BE2C (cell line): ENCODE measurements around the gene CFAP70.

Experiments
- DNase-seq: peaks from one replicate; pipeline ENCODE4 v3.0.0-alpha.2; 2020
- H3K27me3 ChIP-seq: fragments of 250-450 bp; sonication (Bioruptor Pico); 2 replicates; pipeline ENCODE4 v1.5.1; 2020; ENCODE audit warnings: mild to moderate bottlenecking
- H3K36me3 ChIP-seq: fragments of 250-450 bp; sonication (Bioruptor Pico); 2 replicates; pipeline ENCODE4 v1.5.1; 2020; ENCODE audit warnings: mild to moderate bottlenecking
- H3K4me1 ChIP-seq: fragments of 250-450 bp; sonication (Bioruptor Pico); 2 replicates; pipeline ENCODE4 v1.5.1; 2020
- H3K4me3 ChIP-seq: 2 replicates; pipeline ENCODE4 v1.5.1; 2011; ENCODE audit warnings: low read depth, low read length
- H3K9me3 ChIP-seq: fragments of 250-450 bp; sonication (Bioruptor Pico); 2 replicates; pipeline ENCODE4 v1.5.1; 2020
- CTCF ChIP-seq: IDR thresholded peaks from 2 replicates; pipeline ENCODE4 v1.5.1; 2012; ENCODE audit warnings: mild to moderate bottlenecking, low read depth, low read length

Gene CFAP70

GRCh38 chr10:73379064-73379748 is 20.5 kb upstream of the CFAP70 start:
- Histone ChIP-seq H3K36me3 (peaks cover 25% of the 10 kb centered on the region), H3K27me3 (no peaks in the 10 kb centered on the region), H3K4me3 (no peak overlapping the region), H3K9me3 (no peaks in the 10 kb centered on the region), H3K4me1 (no peaks in the 10 kb centered on the region)
- TF ChIP-seq CTCF, result no peak
- no peak for DNase-seq

- DNase-seq, result no peak
- Histone ChIP-seq H3K4me1 (no peaks in the 10 kb centered on the region), H3K9me3 (no peaks in the 10 kb centered on the region), H3K27me3 (no peaks in the 10 kb centered on the region), H3K4me3 (no peak overlapping the region), H3K36me3 (peaks cover 16% of the 10 kb centered on the region)
- TF ChIP-seq CTCF, result no peak
Observed at GRCh38 chr10:73376679-73377078, 18.0 kb upstream of the CFAP70 start.

- no peaks in the 10 kb centered on the region for H3K36me3 ChIP-seq
- TF ChIP-seq CTCF, result no peak
Observed at GRCh38 chr10:73368238-73368637, 9.6 kb upstream of the CFAP70 start.

GRCh38 chr10:73366381-73367298 is 8.0 kb upstream of the CFAP70 start:
- Histone ChIP-seq H3K9me3 (no peaks in the 10 kb centered on the region), H3K27me3 (no peaks in the 10 kb centered on the region), H3K36me3 (no peaks in the 10 kb centered on the region), H3K4me1 (no peaks in the 10 kb centered on the region), H3K4me3 (no peak overlapping the region)
- no peak for TF ChIP-seq CTCF
- DNase-seq, result no peak

More at GRCh38 chr10:73368238-73368637, 9.6 kb upstream of the CFAP70 start:
- Histone ChIP-seq H3K27me3 (no peaks in the 10 kb centered on the region), H3K9me3 (no peaks in the 10 kb centered on the region), H3K4me3 (no peak overlapping the region), H3K4me1 (no peaks in the 10 kb centered on the region)
- DNase-seq, result no peak

- Histone ChIP-seq H3K27me3 (no peaks in the 10 kb centered on the region), H3K9me3 (no peaks in the 10 kb centered on the region), H3K36me3 (no peaks in the 10 kb centered on the region), H3K4me1 (no peaks in the 10 kb centered on the region), H3K4me3 (no peak overlapping the region)
- TF ChIP-seq CTCF, result no peak
- DNase-seq, result no peak
Observed at GRCh38 chr10:73364964-73365363, 6.3 kb upstream of the CFAP70 start.

- Histone ChIP-seq H3K9me3 (no peaks in the 10 kb centered on the region), H3K27me3 (peaks cover 21% of the 10 kb centered on the region), H3K4me3 (peak overlapping the region; percentile 85), H3K36me3 (no peaks in the 10 kb centered on the region), H3K4me1 (no peaks in the 10 kb centered on the region)
- TF ChIP-seq CTCF, result no peak
- DNase-seq, result no peak
Observed at GRCh38 chr10:73359492-73359891, 828 bp upstream of the CFAP70 start.
